BLaER1 (cell line): ENCODE results near the gene PXT1.
"Not testable (repeated sequence)": the region's sequence is repeated elsewhere in the genome, so short reads cannot be mapped to it uniquely, and the experiment has no call there.

Source experiments
- H3K27ac ChIP-seq: shearing (Covaris generic); formaldehyde crosslinking; 2 replicates; pipeline ENCODE4 v1.8.1; 2022
- H3K27me3 ChIP-seq: shearing (Covaris generic); formaldehyde crosslinking; 2 replicates; pipeline ENCODE4 v1.8.1; 2022
- H3K36me3 ChIP-seq: shearing (Covaris generic); formaldehyde crosslinking; 2 replicates; pipeline ENCODE4 v1.8.1; 2022
- H3K4me1 ChIP-seq: shearing (Covaris generic); formaldehyde crosslinking; 2 replicates; pipeline ENCODE4 v1.8.1; 2022
- H3K4me2 ChIP-seq: shearing (Covaris generic); formaldehyde crosslinking; 2 replicates; pipeline ENCODE4 v1.8.1; 2022
- H3K4me3 ChIP-seq: shearing (Covaris generic); formaldehyde crosslinking; 2 replicates; pipeline ENCODE4 v1.8.1; 2022
- H3K9ac ChIP-seq: shearing (Covaris generic); formaldehyde crosslinking; 2 replicates; pipeline ENCODE4 v1.8.1; 2022
- H3K9me3 ChIP-seq: shearing (Covaris generic); formaldehyde crosslinking; 2 replicates; pipeline ENCODE4 v1.8.1; 2022
- H4K20me1 ChIP-seq: shearing (Covaris generic); formaldehyde crosslinking; 2 replicates; pipeline ENCODE4 v1.8.1; 2022
- Cebpa-rat ChIP-seq: shearing (Covaris generic); IDR thresholded peaks from 2 replicates; pipeline ENCODE4 v1.8.1; 2022

PXT1 gene

GRCh38 chr6:36373368-36374019 is 69.2 kb downstream of the PXT1 start:
- no peak overlapping the region for H3K27ac ChIP-seq
- H3K9ac ChIP-seq: no peak overlapping the region
- no peak overlapping the region for H3K4me3 ChIP-seq
- H3K9me3 ChIP-seq: no peaks in the 10 kb centered on the region
- H3K36me3 ChIP-seq: no peaks in the 10 kb centered on the region
- H4K20me1 ChIP-seq: no peaks in the 10 kb centered on the region
- no peak for TF ChIP-seq Cebpa-rat
- H3K27me3 ChIP-seq: no peaks in the 10 kb centered on the region
- H3K4me2 ChIP-seq: no peak overlapping the region
- H3K4me1 ChIP-seq: 0 out of 2 replicates have a peak, but pooled peaks cover 6% of the 10 kb centered on the region

- Histone ChIP-seq H4K20me1 (no peaks in the 10 kb centered on the region), H3K36me3 (no peaks in the 10 kb centered on the region), H3K9ac (no peak overlapping the region), H3K27me3 (no peaks in the 10 kb centered on the region), H3K4me1 (peaks cover 11% of the 10 kb centered on the region), H3K9me3 (no peaks in the 10 kb centered on the region), H3K27ac (no peak overlapping the region), H3K4me3 (no peak overlapping the region), H3K4me2 (no peak overlapping the region)
- TF ChIP-seq Cebpa-rat: no peak
Measured at GRCh38 chr6:36372088-36372487, 70.6 kb downstream of the PXT1 start.

- Histone ChIP-seq H3K4me3 (no peak overlapping the region), H3K27me3 (no peaks in the 10 kb centered on the region), H3K27ac (no peak overlapping the region), H3K9ac (no peak overlapping the region), H3K4me2 (no peak overlapping the region), H3K4me1 (peaks cover 20% of the 10 kb centered on the region), H4K20me1 (no peaks in the 10 kb centered on the region), H3K9me3 (no peaks in the 10 kb centered on the region), H3K36me3 (no peaks in the 10 kb centered on the region)
- no peak for TF ChIP-seq Cebpa-rat
Measured at GRCh38 chr6:36371211-36371610, 71.4 kb downstream of the PXT1 start.

- TF ChIP-seq Cebpa-rat: no peak
- no peak overlapping the region for H3K4me3 ChIP-seq
- H3K27me3 ChIP-seq: no peaks in the 10 kb centered on the region
- H3K9ac ChIP-seq: no peak overlapping the region
- no peak overlapping the region for H3K27ac ChIP-seq
- no peaks in the 10 kb centered on the region for H3K36me3 ChIP-seq
- H3K9me3 ChIP-seq: no peaks in the 10 kb centered on the region
- H3K4me2 ChIP-seq: no peak overlapping the region
- peaks cover 17% of the 10 kb centered on the region for H3K4me1 ChIP-seq
- no peaks in the 10 kb centered on the region for H4K20me1 ChIP-seq
Measured at GRCh38 chr6:36370638-36371037, 72.0 kb downstream of the PXT1 start.

GRCh38 chr6:36368921-36369865 is 73.5 kb downstream of the PXT1 start:
- TF ChIP-seq Cebpa-rat: no peak
- Histone ChIP-seq H3K4me2 (no peak overlapping the region), H3K27ac (no peak overlapping the region)

GRCh38 chr6:36368421-36368820 is 74.2 kb downstream of the PXT1 start:
- Histone ChIP-seq H3K4me2 (no peak overlapping the region), H4K20me1 (no peaks in the 10 kb centered on the region), H3K4me3 (no peak overlapping the region), H3K27me3 (no peaks in the 10 kb centered on the region), H3K36me3 (no peaks in the 10 kb centered on the region), H3K9me3 (0 out of 2 replicates have a peak, but pooled peaks cover under 1% of the 10 kb centered on the region), H3K4me1 (peaks cover 15% of the 10 kb centered on the region), H3K9ac (no peak overlapping the region), H3K27ac (no peak overlapping the region)
- no peak for TF ChIP-seq Cebpa-rat

More at GRCh38 chr6:36368921-36369865, 73.5 kb downstream of the PXT1 start:
- Histone ChIP-seq H3K9ac (no peak overlapping the region), H3K27me3 (no peaks in the 10 kb centered on the region), H3K4me3 (no peak overlapping the region), H3K36me3 (no peaks in the 10 kb centered on the region), H3K4me1 (peaks cover 15% of the 10 kb centered on the region), H4K20me1 (no peaks in the 10 kb centered on the region), H3K9me3 (no peaks in the 10 kb centered on the region)

- Histone ChIP-seq H3K4me3 (no peak overlapping the region), H3K27ac (no peak overlapping the region), H3K9ac (no peak overlapping the region)
Measured at GRCh38 chr6:36367743-36368142, 74.9 kb downstream of the PXT1 start.

GRCh38 chr6:36364669-36365479 is 77.8 kb downstream of the PXT1 start:
- no peak overlapping the region for H3K4me3 ChIP-seq
- H4K20me1 ChIP-seq: no peaks in the 10 kb centered on the region
- H3K9me3 ChIP-seq: 0 out of 2 replicates have a peak, but pooled peaks cover 7% of the 10 kb centered on the region
- no peak for TF ChIP-seq Cebpa-rat
- peaks cover 35% of the 10 kb centered on the region for H3K4me1 ChIP-seq
- no peak overlapping the region for H3K9ac ChIP-seq
- H3K27me3 ChIP-seq: no peaks in the 10 kb centered on the region
- no peaks in the 10 kb centered on the region for H3K36me3 ChIP-seq
- no peak overlapping the region for H3K27ac ChIP-seq
- no peak overlapping the region for H3K4me2 ChIP-seq

More at GRCh38 chr6:36367743-36368142, 74.9 kb downstream of the PXT1 start:
- no peaks in the 10 kb centered on the region for H3K27me3 ChIP-seq
- 0 out of 2 replicates have a peak, but pooled peaks cover 7% of the 10 kb centered on the region for H3K9me3 ChIP-seq
- H4K20me1 ChIP-seq: no peaks in the 10 kb centered on the region
- no peaks in the 10 kb centered on the region for H3K36me3 ChIP-seq
- TF ChIP-seq Cebpa-rat: no peak
- peaks cover 15% of the 10 kb centered on the region for H3K4me1 ChIP-seq
- H3K4me2 ChIP-seq: no peak overlapping the region

- not testable (repeated sequence) for H4K20me1 ChIP-seq, H3K9me3 ChIP-seq, H3K36me3 ChIP-seq, H3K27me3 ChIP-seq, H3K27ac ChIP-seq, H3K4me3 ChIP-seq, H3K9ac ChIP-seq, H3K4me2 ChIP-seq
- H3K4me1 ChIP-seq: peaks cover 42% of the 10 kb centered on the region
Measured at GRCh38 chr6:36364061-36364635, 78.5 kb downstream of the PXT1 start.

GRCh38 chr6:36363371-36363752 is 79.3 kb downstream of the PXT1 start:
- not testable (repeated sequence) for H3K27ac ChIP-seq, H3K4me2 ChIP-seq, H3K36me3 ChIP-seq, H3K27me3 ChIP-seq, H4K20me1 ChIP-seq, H3K4me3 ChIP-seq, H3K9me3 ChIP-seq, H3K9ac ChIP-seq
- H3K4me1 ChIP-seq: peaks cover 50% of the 10 kb centered on the region
